Right renal pelvis (tissue), 4 donors: ENCODE data around the gene RAET1L. TPM values are rescaled to one million over a fixed set of nuclear protein-coding genes. Genes with fewer than 3 reads are reported as not detected.

Experiments used
- polyA plus RNA-seq, 4 donors: library from polyadenylated mRNA; unstranded; fragments of 120-200 nt; gene quantifications; one replicate each; pipeline ENCODE4 v1.2.1, GENCODE V29; 2013; ENCODE audit not compliant: insufficient read length in 4 of 4

Gene RAET1L
- polyA plus RNA-seq, 4 donors = not detected

Other genes with a start within 250 kb of the RAET1L start
- gene LRP11, start 161.2 kb downstream of the RAET1L start, polyA plus RNA-seq = 10 to 100 TPM; 34.0 to 42.3 (median 39.1) TPM
- gene RAET1E, start 127.4 kb downstream of the RAET1L start, polyA plus RNA-seq = under 1 TPM; 0.40 to 0.93 (median 0.63) TPM
- 1 to 10 TPM; 1.1 to 1.8 (median 1.4) TPM for gene RAET1G, start 102.4 kb downstream of the RAET1L start, polyA plus RNA-seq
- under 1 TPM; 0.65 to 0.91 (median 0.67) TPM for gene ULBP2, start 83.5 kb downstream of the RAET1L start, polyA plus RNA-seq
- 1 to 10 TPM; 1.5 to 2.1 (median 1.8) TPM for gene ULBP1, start 61.6 kb downstream of the RAET1L start, polyA plus RNA-seq
- gene ULBP3, start 43.6 kb upstream of the RAET1L start, polyA plus RNA-seq = 10 to 100 TPM in 2 of 4 donors, 1 to 10 TPM in 2; 7.7 to 10.6 (median 9.0) TPM
- 10 to 100 TPM; 21.0 to 27.7 (median 24.8) TPM for gene PPP1R14C, start 117.5 kb upstream of the RAET1L start, polyA plus RNA-seq